AG10803 (cell line): ENCODE measurements around the gene CLSTN1.
A peak's percentile ranks its signal among the peaks of the same experiment; 100 is the strongest.

Source experiments
- DNase-seq: peaks from one replicate; pipeline ENCODE4 v3.0.0; 2010; ENCODE audit warnings: low read depth
- H3K4me3 ChIP-seq: 2 replicates; pipeline ENCODE4 v1.5.1; 2011; ENCODE audit warnings: mild to moderate bottlenecking, low read length, control low read depth
- TF ChIP-seq, protein P1 (sequence below): conservative IDR thresholded peaks from 2 replicates; pipeline ENCODE4 v1.5.1; 2011; ENCODE audit warnings: mild to moderate bottlenecking, low read length, control low read depth, inconsistent platforms

The CLSTN1 gene

DNA sequence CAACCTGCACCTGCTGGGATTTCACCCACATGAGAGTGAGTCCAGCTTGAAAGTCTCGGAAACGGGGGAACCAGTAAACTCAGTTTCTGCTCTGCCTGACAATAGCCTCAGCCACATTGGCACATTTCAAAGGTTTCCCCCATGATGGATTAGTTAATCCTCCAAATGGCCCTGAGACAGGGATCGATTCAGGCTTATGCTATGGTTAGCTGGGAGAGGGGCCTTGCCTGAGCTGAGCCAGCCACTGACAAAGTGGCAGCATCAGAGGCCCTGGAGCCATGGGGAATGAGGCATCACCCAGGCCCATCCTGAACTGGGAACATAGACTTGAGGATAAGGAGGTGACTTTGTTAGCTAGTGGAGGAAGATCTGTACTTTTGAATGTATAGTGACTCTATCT is 2.9 kb upstream of the CLSTN1 start:
- no peak overlapping the region for H3K4me3 ChIP-seq
- TF ChIP-seq, protein P1, sequence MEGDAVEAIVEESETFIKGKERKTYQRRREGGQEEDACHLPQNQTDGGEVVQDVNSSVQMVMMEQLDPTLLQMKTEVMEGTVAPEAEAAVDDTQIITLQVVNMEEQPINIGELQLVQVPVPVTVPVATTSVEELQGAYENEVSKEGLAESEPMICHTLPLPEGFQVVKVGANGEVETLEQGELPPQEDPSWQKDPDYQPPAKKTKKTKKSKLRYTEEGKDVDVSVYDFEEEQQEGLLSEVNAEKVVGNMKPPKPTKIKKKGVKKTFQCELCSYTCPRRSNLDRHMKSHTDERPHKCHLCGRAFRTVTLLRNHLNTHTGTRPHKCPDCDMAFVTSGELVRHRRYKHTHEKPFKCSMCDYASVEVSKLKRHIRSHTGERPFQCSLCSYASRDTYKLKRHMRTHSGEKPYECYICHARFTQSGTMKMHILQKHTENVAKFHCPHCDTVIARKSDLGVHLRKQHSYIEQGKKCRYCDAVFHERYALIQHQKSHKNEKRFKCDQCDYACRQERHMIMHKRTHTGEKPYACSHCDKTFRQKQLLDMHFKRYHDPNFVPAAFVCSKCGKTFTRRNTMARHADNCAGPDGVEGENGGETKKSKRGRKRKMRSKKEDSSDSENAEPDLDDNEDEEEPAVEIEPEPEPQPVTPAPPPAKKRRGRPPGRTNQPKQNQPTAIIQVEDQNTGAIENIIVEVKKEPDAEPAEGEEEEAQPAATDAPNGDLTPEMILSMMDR = no peak
- no peak for DNase-seq

DNA sequence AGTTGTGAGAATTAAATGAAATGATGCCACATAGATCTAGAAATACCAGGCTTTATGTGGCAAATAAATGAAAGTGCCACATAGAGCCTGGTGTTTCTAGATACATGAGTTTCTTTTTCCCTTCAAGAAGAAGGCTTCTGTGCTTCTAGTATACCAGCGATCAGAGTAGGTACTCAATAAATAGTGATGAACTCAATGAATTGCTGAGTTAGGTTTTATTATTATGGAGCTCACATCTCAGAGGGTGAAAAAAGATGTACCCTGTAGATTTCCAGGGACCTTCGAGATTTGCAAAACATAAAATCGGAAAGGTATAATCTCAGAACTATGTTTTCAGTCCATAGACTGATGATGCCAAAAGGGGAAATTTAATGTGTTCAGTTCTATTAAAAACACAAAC is 2.3 kb upstream of the CLSTN1 start:
- DNase-seq = no peak
- no peak overlapping the region for H3K4me3 ChIP-seq
- TF ChIP-seq, protein P1 = no peak

DNA sequence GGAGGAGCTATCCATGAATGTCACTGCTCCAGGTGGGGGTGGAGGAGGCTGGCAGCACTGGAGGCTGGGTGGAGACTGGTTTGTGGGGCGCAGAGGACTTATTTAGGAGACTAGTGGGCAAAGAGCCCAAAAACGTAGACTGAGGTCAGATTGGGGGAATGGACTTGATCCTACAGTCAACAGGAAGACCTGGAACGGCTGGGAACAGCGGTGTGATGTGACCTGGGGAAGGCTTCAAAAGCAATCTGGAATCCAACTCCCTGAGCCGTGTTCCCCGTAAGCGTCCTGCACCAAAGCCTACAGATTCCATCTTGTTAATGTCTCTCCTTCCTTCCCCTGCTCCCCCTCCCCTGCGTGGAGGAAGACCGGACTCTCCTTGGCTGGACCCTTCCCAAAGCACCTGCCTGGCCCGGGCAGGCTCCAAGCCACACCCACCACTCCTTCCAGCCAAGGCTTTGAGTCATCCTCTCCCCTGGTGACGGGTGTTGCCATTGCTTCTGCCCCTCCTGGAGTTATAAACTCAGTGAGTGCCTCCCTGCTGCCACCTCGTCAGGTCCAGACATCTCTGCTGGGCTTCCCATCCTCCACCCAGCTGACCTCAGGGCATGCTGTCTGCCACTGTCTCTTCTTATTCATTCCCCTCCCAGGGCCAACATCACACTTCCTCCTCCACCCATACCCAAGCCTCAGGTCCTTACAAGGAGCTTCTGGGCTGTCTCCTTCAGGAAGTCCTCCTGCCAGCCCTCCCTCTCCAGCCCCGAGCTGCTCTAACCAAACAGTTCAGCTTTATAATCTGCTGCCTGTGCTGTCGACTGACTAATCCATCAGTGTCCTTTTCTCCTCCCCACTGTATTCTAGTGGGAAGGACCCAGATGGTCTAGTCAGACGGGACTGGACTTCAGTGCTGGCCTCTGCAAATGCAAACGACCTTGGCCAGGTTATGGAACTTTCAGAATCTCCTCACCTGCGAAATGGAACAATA is 1.6 kb upstream of the CLSTN1 start:
- no peak overlapping the region for H3K4me3 ChIP-seq
- DNase-seq = peak; percentile 36
- TF ChIP-seq, protein P1 = no peak

DNA sequence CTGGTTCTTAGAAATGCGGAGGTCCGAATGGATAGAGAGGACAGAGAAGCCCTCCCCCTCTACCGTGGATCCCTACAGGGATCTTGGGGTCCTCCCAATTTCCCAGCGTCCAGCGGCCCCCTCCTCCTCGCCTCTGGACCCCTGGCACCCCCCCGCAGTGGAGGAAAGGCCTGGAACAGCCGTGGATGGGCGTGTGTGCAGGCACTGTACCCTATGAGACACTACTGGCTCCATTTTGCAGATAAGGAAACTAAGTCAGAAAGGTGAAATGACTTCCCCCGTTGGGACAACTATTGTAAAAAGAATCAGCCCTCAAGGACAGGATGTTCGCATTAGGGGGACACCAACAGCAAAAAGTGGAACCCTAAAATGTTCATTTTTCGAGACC is 931 bp upstream of the CLSTN1 start:
- peak overlapping the region; percentile 64 for H3K4me3 ChIP-seq
- DNase-seq = no peak
- TF ChIP-seq, protein P1 = no peak

DNA sequence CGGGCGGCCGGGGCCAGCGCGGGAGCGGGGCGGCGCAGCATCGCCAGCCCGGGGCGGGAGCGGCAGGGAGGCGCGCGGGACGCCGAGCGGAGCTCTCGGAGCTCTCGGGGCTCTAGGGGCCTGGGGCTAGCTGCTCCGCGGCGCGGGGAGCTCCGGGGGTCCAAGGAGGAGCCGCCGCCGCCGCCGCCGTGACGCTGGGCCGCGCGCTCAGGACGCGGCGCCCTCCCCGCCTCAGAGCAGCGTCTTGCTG is 147 bp downstream of the CLSTN1 start:
- H3K4me3 ChIP-seq = peak overlapping the region; percentile 90
- no peak for DNase-seq
- TF ChIP-seq, protein P1 = no peak

DNA sequence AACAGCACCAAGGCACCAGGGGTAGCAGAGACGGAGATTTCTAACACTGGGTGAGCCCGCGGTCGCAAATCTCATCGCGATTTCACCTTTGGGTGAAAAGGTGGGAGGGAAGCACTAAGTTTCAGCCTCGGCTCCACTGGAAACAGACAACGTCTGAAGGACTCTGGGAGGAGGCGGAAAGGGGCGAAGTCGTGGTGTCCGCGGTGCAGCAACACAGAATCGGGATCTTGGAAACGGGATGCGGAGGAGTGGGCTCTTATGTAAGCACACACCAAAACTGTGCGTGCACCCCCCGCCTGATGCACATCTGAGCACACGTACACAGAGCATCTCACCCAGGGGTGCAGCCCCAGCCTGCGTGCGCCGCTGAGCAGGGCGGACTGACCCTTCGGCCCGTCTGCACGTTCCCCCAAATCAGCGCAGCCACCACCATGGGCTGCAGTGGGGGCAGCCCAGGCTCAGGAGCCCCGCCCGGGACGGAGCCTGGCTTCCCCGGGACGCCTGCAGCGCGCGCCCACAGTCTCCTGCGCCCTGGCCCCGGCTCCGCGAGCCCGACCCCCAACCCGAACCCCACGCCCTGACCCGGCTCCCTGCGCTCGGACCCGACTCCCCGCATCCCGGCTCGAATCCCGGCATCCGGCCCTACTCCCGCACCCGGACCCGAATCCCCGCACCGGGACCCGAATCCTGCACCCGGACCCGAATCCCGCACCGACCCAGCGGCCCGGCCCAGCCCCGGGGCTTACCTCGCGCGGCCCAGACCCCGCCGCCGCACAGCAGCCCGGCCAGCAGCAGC is 670 bp downstream of the CLSTN1 start:
- peak overlapping the region; percentile 90 for H3K4me3 ChIP-seq
- TF ChIP-seq, protein P1 = no peak
- peak; percentile 19 for DNase-seq
